ENCODE results near the gene UMODL1.

The UMODL1 gene

GRCh38 chr21:42153746-42154145 is 82.6 kb downstream of the UMODL1 start:
- Histone ChIP-seq H2AFZ (ENCODE audit: low read depth, low read length) (no peak overlapping the region), H3K27me3 (ENCODE audit: insufficient read depth, low read length, poor library complexity) (no peaks in the 10 kb centered on the region), H3K4me2 (ENCODE audit: insufficient read depth, low read length) (no peak overlapping the region), H3K4me1 (ENCODE audit: insufficient read depth, low read length) (no peaks in the 10 kb centered on the region), H3K9me3 (ENCODE audit: insufficient read depth, low read length, severe bottlenecking) (no peaks in the 10 kb centered on the region), H4K20me1 (ENCODE audit: insufficient read depth, low read length) (no peaks in the 10 kb centered on the region), H3K27ac (ENCODE audit: low read length) (no peak overlapping the region; the same call in 1 of the 2 replicates), H3K4me3 (ENCODE audit: low read depth in 1 of 2, low read length in 2 of 2) (no peak overlapping the region), H3K79me2 (ENCODE audit: insufficient read depth, low read length) (no peaks in the 10 kb centered on the region), H3K36me3 (ENCODE audit: insufficient read depth, low read length) (no peaks in the 10 kb centered on the region), H3K9ac (ENCODE audit: low read depth, low read length) (no peak overlapping the region)
- ATAC-seq (ENCODE audit: insufficient read depth, low read depth), result no peak
- no peak for TF ChIP-seq CTCF (IDR thresholded peaks at IDR 0.05; ENCODE audit: borderline replicate concordance, extremely low read depth, low read length, poor library complexity, severe bottlenecking)
- TF ChIP-seq EZH2 (IDR thresholded peaks at IDR 0.05; ENCODE audit: borderline replicate concordance, low read depth, low read length, severe bottlenecking), result no peak
- DNase-seq, result no peak

DNA sequence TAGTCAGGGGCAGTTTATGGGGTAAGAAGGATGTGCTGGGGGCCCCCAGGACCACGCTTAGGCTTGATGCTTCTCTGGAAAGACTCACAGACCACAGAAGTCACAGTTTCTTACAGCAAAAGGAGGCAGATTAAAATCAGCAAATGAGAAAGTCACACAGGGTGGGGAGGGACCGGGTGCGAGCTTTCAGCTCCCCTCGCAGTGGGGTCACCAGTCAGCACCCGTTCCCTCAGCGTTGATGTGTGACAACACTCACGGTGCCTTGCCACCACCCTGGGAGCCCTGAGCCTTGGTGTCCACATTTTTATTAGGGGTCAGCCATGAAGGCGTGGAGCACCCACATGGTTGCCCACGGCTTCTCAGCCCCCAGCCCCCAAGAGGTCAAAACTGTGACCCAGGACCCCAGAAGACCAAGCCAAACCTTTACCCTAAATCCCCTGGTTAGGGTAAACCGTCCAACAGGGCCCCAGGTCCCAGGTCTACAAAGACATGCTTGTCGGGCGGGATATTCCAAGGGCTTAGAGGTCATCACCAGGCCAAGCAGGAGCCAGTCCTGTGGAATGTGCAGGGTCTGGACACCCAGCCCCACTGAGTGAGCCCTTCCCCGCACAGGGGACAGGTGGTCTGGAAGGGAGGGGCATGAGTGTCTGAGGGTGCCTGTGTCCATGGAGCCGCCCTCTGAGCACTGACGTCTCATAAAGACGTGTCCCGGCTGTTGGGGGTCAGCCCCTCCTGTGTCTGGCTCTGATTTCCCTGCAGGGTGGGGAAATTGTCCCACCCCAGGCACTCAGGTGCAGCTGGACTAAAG is 83.3 kb downstream of the UMODL1 start:
- TF ChIP-seq CTCF (IDR thresholded peaks at IDR 0.05; ENCODE audit: borderline replicate concordance, extremely low read depth, low read length, poor library complexity, severe bottlenecking), result no peak
- no peak for TF ChIP-seq EZH2 (IDR thresholded peaks at IDR 0.05; ENCODE audit: borderline replicate concordance, low read depth, low read length, severe bottlenecking)

DNA sequence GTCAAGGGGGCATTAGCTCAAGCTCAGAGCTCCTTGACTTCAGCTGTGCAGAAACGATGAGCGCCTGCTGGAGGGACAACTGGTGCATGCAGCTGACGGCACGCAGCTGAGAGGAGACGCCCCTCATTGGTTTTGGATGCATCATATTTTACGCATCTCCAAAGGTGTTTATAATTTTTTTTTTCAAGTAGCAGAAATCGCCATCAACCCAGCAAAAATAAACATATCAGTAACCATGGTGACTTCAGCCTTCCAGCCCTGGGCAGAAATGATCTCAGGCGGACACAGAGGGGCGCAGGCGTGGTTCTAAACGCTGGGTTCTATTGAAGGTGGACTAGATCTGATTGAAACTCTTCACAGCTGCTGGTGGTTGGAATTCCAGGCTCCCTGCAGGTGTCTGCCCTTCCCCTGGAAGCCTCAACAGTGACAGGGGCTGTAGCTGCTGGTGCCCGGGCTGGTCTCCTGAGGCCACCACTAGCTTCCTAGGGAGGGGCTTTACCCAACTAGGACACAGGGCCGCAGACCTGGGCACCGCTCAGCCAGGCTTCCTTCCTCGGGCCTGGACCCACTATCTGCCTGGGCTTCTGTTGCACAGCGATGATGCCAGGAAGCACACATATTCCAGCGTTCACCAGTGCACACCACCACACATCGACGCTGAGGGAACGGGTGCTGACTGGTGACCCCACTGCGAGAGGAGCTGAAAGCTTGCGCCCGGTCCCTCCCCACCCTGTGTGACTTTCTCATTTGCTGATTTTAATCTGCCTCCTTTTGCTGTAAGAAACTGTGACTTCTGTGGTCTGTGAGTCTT is 84.1 kb downstream of the UMODL1 start:
- Histone ChIP-seq H3K9ac (ENCODE audit: low read depth, low read length) (no peak overlapping the region), H3K36me3 (ENCODE audit: insufficient read depth, low read length) (no peaks in the 10 kb centered on the region), H3K4me1 (ENCODE audit: insufficient read depth, low read length) (no peaks in the 10 kb centered on the region), H3K27me3 (ENCODE audit: insufficient read depth, low read length, poor library complexity) (no peaks in the 10 kb centered on the region), H3K9me3 (ENCODE audit: insufficient read depth, low read length, severe bottlenecking) (no peaks in the 10 kb centered on the region), H3K27ac (ENCODE audit: low read length) (no peak overlapping the region), H3K4me2 (ENCODE audit: insufficient read depth, low read length) (no peak overlapping the region), H2AFZ (ENCODE audit: low read depth, low read length) (no peak overlapping the region), H3K79me2 (ENCODE audit: insufficient read depth, low read length) (no peaks in the 10 kb centered on the region), H3K4me3 (ENCODE audit: low read depth in 1 of 2, low read length in 2 of 2) (no peak overlapping the region), H4K20me1 (ENCODE audit: insufficient read depth, low read length) (no peaks in the 10 kb centered on the region)
- no peak for ATAC-seq (ENCODE audit: insufficient read depth, low read depth)
- DNase-seq, result peak; percentile 4
- TF ChIP-seq EZH2 (IDR thresholded peaks at IDR 0.05; ENCODE audit: borderline replicate concordance, low read depth, low read length, severe bottlenecking) (no peak), CTCF (IDR thresholded peaks at IDR 0.05; ENCODE audit: borderline replicate concordance, extremely low read depth, low read length, poor library complexity, severe bottlenecking) (peak; percentile 14)

More for the DNA sequence above, 83.3 kb downstream of the UMODL1 start:
- H3K9ac ChIP-seq (ENCODE audit: low read depth, low read length), result no peak overlapping the region
- ATAC-seq (ENCODE audit: insufficient read depth, low read depth), result peak; percentile 50
- no peaks in the 10 kb centered on the region for H3K27me3 ChIP-seq (ENCODE audit: insufficient read depth, low read length, poor library complexity)
- H3K36me3 ChIP-seq (ENCODE audit: insufficient read depth, low read length), result no peaks in the 10 kb centered on the region
- DNase-seq, result peak; percentile 3
- H3K27ac ChIP-seq (ENCODE audit: low read length), result no peak overlapping the region
- H3K4me1 ChIP-seq (ENCODE audit: insufficient read depth, low read length), result no peaks in the 10 kb centered on the region
- H3K79me2 ChIP-seq (ENCODE audit: insufficient read depth, low read length), result no peaks in the 10 kb centered on the region
- H4K20me1 ChIP-seq (ENCODE audit: insufficient read depth, low read length), result no peaks in the 10 kb centered on the region
- no peak overlapping the region for H3K4me3 ChIP-seq (ENCODE audit: low read depth in 1 of 2, low read length in 2 of 2)
- H3K4me2 ChIP-seq (ENCODE audit: insufficient read depth, low read length), result no peak overlapping the region
- H3K9me3 ChIP-seq (ENCODE audit: insufficient read depth, low read length, severe bottlenecking), result no peaks in the 10 kb centered on the region
- H2AFZ ChIP-seq (ENCODE audit: low read depth, low read length), result no peak overlapping the region
